PC-3 (cell line): ENCODE measurements around the gene BCAS4.

Source experiments
- CTCF ChIP-seq: fragments of 300-600 bp; sonication (generic); conservative IDR thresholded peaks from 2 replicates; pipeline ENCODE4 v1.5.1; 2017; ENCODE audit warnings: antibody characterized with exemption, low read depth, mild to moderate bottlenecking, low read length
- EZH2 ChIP-seq: fragments of 300-600 bp; sonication (generic); IDR thresholded peaks from one replicate; pipeline ENCODE4 v1.6.1; 2017; ENCODE audit warnings: antibody characterized with exemption, mild to moderate bottlenecking, low read length; ENCODE audit not compliant: unreplicated experiment

GRCh38 chr20:50806126-50806768, 11.4 kb downstream of the BCAS4 start:
- TF ChIP-seq CTCF (no peak), EZH2 (no peak)
